HEK293 (cell line): ENCODE data around the gene SFMBT2.

Experiments
- CTCF ChIP-seq: fragments of 450-650 bp; formaldehyde crosslinking; IDR thresholded peaks from 2 replicates; pipeline ENCODE4 v1.5.1; 2016; ENCODE audit warnings: missing biosample characterization, missing genetic modification characterization
- PRDM10 ChIP-seq: fragments of 450-650 bp; formaldehyde crosslinking; IDR thresholded peaks from 2 replicates; pipeline ENCODE4 v1.5.1; 2016; ENCODE audit warnings: missing biosample characterization, missing genetic modification characterization
- TCF7L2 ChIP-seq: IDR thresholded peaks from 2 replicates; pipeline ENCODE4 v1.6.1; 2011; ENCODE audit warnings: low read depth, mild to moderate bottlenecking, inconsistent platforms, low read length, moderate library complexity, borderline replicate concordance
- ZBTB17 ChIP-seq: fragments of 450-650 bp; formaldehyde crosslinking; IDR thresholded peaks from 2 replicates; pipeline ENCODE4 v1.5.1; 2016; ENCODE audit warnings: missing biosample characterization, missing genetic modification characterization
- ZNF121 ChIP-seq: fragments of 450-650 bp; formaldehyde crosslinking; IDR thresholded peaks from 2 replicates; pipeline ENCODE4 v1.5.1; 2016; ENCODE audit warnings: missing biosample characterization, missing genetic modification characterization
- ZNF211 ChIP-seq: fragments of 450-650 bp; formaldehyde crosslinking; IDR thresholded peaks from 2 replicates; pipeline ENCODE4 v1.5.1; 2016; ENCODE audit warnings: low read depth, missing biosample characterization, missing genetic modification characterization
- ZNF274 ChIP-seq, 2 experiments: fragments of 200-500 bp in 1 of 2; fragments of 450-650 bp in 1 of 2; sonication (Bioruptor generic) in 1 of 2; formaldehyde crosslinking in 1 of 2; IDR thresholded peaks; 2 replicates each; pipeline versions ENCODE4 v1.5.1 to v1.6.1; 2014 to 2016; ENCODE audit warnings: borderline replicate concordance in 1 of 2, inconsistent platforms in 1 of 2, low read length in 1 of 2, missing biosample characterization in 1 of 2, missing genetic modification characterization in 1 of 2
- ZNF292 ChIP-seq: fragments of 450-650 bp; formaldehyde crosslinking; IDR thresholded peaks from 2 replicates; pipeline ENCODE4 v1.5.1; 2016; ENCODE audit warnings: low read depth, missing biosample characterization, missing genetic modification characterization, borderline replicate concordance
- ZNF311 ChIP-seq: fragments of 450-650 bp; formaldehyde crosslinking; IDR thresholded peaks from 2 replicates; pipeline ENCODE4 v1.5.1; 2017; ENCODE audit warnings: missing biosample characterization, missing genetic modification characterization, borderline replicate concordance
- ZNF501 ChIP-seq: fragments of 450-650 bp; formaldehyde crosslinking; IDR thresholded peaks from 2 replicates; pipeline ENCODE4 v1.5.1; 2016; ENCODE audit warnings: missing biosample characterization, missing genetic modification characterization
- ZNF571 ChIP-seq: fragments of 450-650 bp; formaldehyde crosslinking; IDR thresholded peaks from 2 replicates; pipeline ENCODE4 v1.5.0; 2017; ENCODE audit warnings: missing biosample characterization, missing genetic modification characterization
- ZNF704 ChIP-seq: fragments of 450-650 bp; formaldehyde crosslinking; IDR thresholded peaks from 2 replicates; pipeline ENCODE4 v1.5.1; 2016; ENCODE audit warnings: missing biosample characterization, missing genetic modification characterization
- ZNF707 ChIP-seq: fragments of 450-650 bp; formaldehyde crosslinking; IDR thresholded peaks from 2 replicates; pipeline ENCODE4 v1.5.1; 2016; ENCODE audit warnings: missing biosample characterization, missing genetic modification characterization
- ZXDB ChIP-seq: fragments of 450-650 bp; formaldehyde crosslinking; IDR thresholded peaks from 2 replicates; pipeline ENCODE4 v1.5.1; 2016; ENCODE audit warnings: missing biosample characterization, missing genetic modification characterization

GRCh38 chr10:7335977-7336376, 74.9 kb downstream of the SFMBT2 start:
- TF ChIP-seq CTCF (tag by site-specific recombination) (no peak), PRDM10 (tag by site-specific recombination) (no peak), ZNF704 (no peak), ZNF501 (tag by site-specific recombination) (no peak), TCF7L2 (no peak), ZNF571 (no peak), ZNF211 (tag by site-specific recombination) (no peak), ZXDB (tag by site-specific recombination) (no peak), ZNF292 (tag by site-specific recombination) (no peak), ZNF707 (tag by site-specific recombination) (no peak), ZNF274 (IDR thresholded peaks at IDR 0.05; ENCODE audit: low read length) (no peak), ZNF274 (tag by site-specific recombination; IDR thresholded peaks at IDR 0.05; ENCODE audit: borderline replicate concordance) (no peak), ZBTB17 (tag by site-specific recombination) (no peak), ZNF311 (tag by site-specific recombination) (no peak), ZNF121 (tag by site-specific recombination) (no peak)
